Tibial artery (tissue), 4 donors: ENCODE results near the gene DCTPP1.

Experiments
- DNase-seq, 2 donors: peaks; one replicate each; pipeline ENCODE4 v3.0.0-alpha.2; 2019
- H3K27ac ChIP-seq, 2 donors: fragments of 200-600 bp; sonication (generic) in 1 of 2; 1 replicate in 1 of 2; 2 replicates in 1 of 2; pipeline ENCODE4 v1.5.1; 2018 to 2019; ENCODE audit warnings: mild to moderate bottlenecking in 1 of 2
- H3K27me3 ChIP-seq, 2 donors: fragments of 200-600 bp; sonication (generic) in 1 of 2; one replicate each; pipeline versions ENCODE4 v1.5.1 to v1.6.0; 2016 to 2019
- H3K36me3 ChIP-seq, 3 donors: fragments of 200-600 bp; sonication (generic) in 2 of 3; one replicate each; pipeline ENCODE4 v1.5.1; 2016 to 2019; ENCODE audit warnings: mild to moderate bottlenecking in 2 of 3
- H3K4me1 ChIP-seq, 4 donors: fragments of 200-600 bp; sonication (generic) in 2 of 4; 1 replicate in 3 of 4; 2 replicates in 1 of 4; pipeline ENCODE4 v1.5.1; 2016 to 2019
- H3K4me3 ChIP-seq, 2 donors: fragments of 200-600 bp; sonication (generic) in 1 of 2; 1 replicate in 1 of 2; 2 replicates in 1 of 2; pipeline ENCODE4 v1.5.1; 2018 to 2019; ENCODE audit warnings: mild to moderate bottlenecking in 2 of 2
- H3K9me3 ChIP-seq, 3 donors: fragments of 200-600 bp; sonication (generic) in 1 of 3; one replicate each; pipeline ENCODE4 v1.5.1; 2016 to 2019
- intact Hi-C: fragments of 100-400 bp; cut with DNase I; formaldehyde crosslinking; loops from one replicate; pipeline ENCODE4 v1.15.0; 2023; ENCODE audit warnings: low total_unique reads
- TF ChIP-seq, protein P1 (sequence below), 2 experiments: fragments of 200-600 bp in 1 of 2; fragments of 450-650 bp in 1 of 2; IDR thresholded peaks; one replicate each; pipeline ENCODE4 v1.5.1; 2017 to 2019; ENCODE audit warnings: antibody characterized with exemption in 2 of 2, mild to moderate bottlenecking in 1 of 2, moderate library complexity in 1 of 2

DCTPP1 gene

DNA sequence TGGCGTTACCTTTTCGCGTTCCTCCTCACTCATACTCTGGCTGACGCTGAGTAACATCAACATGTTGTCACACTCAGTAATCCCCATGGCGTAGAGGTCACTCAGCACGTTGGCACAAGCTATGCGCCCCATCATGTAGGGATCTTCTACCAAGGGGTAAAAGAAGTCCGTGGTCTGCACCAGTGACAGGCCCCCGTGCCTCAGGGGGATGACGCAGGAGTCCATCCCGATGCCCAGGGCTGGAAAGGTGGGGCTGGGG, 15.2 kb upstream of the DCTPP1 start:
- Histone ChIP-seq H3K27ac (peak overlapping the region; percentile 92 to 93), H3K36me3 (peaks cover 0 to 15% (median 10%) of the 10 kb centered on the region in 3 donors), H3K4me3 (peak overlapping the region; percentile 75 to 94), H3K9me3 (no peaks in the 10 kb centered on the region), H3K4me1 (peaks cover 0 to 23% (median 15%) of the 10 kb centered on the region in 4 donors), H3K27me3 (peaks cover 0 to 6% of the 10 kb centered on the region in 2 donors)
- intact Hi-C loops = loop anchor here (5.0 kb wide), 1 partner anchor 82 kb away; the partner anchor contains the start of gene ZNF768
- DNase-seq = no peak
- TF ChIP-seq, protein P1, sequence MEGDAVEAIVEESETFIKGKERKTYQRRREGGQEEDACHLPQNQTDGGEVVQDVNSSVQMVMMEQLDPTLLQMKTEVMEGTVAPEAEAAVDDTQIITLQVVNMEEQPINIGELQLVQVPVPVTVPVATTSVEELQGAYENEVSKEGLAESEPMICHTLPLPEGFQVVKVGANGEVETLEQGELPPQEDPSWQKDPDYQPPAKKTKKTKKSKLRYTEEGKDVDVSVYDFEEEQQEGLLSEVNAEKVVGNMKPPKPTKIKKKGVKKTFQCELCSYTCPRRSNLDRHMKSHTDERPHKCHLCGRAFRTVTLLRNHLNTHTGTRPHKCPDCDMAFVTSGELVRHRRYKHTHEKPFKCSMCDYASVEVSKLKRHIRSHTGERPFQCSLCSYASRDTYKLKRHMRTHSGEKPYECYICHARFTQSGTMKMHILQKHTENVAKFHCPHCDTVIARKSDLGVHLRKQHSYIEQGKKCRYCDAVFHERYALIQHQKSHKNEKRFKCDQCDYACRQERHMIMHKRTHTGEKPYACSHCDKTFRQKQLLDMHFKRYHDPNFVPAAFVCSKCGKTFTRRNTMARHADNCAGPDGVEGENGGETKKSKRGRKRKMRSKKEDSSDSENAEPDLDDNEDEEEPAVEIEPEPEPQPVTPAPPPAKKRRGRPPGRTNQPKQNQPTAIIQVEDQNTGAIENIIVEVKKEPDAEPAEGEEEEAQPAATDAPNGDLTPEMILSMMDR (IDR thresholded peaks at IDR 0.05) = no peak

DNA sequence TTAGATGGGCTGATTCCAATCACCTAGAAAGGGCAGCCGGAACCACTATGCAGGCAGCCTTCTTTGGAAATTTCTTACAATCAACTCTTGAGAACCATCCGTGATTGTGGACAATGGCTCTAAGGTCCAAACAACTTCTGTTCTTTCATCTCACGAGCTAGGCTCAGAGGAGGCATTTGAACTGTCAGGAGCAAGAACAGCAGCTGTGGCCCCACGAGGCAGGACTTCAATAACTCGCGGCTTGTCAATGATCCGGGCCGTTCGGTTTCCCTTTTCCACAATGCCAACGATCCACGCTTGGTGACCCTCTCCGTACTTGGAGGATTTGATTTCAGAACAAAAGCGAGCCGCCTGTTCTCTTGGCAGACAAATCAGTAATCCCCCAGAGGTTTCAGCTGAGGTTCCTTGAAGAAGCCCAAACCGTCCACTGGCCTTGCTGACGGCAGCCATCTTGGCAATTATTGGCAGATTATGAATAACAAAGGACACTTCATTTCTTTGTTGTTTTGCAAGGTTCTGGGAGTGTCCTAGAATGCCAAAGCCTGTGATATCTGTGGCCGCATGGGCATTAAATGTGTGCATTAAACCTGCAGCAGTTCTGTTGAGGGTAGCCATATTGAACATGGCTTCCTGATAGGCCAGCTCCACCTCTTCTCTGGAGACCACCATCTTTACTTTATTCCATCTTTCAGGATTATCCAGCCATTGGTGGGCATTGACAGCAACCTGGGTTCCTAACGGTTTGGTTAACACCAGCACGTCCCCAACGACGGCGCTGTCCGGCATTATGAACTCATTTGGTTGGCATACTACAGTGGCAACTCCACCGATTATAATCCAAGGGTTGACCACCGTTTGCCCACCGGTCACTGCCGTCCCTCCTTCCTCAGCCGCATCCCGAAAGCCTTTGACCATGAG, 14.7 kb upstream of the DCTPP1 start:
- TF ChIP-seq, protein P1 (IDR thresholded peaks at IDR 0.05) = no peak
- peak overlapping the region; percentile 75 to 94 for H3K4me3 ChIP-seq
- no peak for DNase-seq
- peaks cover 0 to 23% (median 15%) of the 10 kb centered on the region in 4 donors for H3K4me1 ChIP-seq
- H3K9me3 ChIP-seq = no peaks in the 10 kb centered on the region
- H3K36me3 ChIP-seq = peaks cover 0 to 15% (median 10%) of the 10 kb centered on the region in 3 donors
- H3K27me3 ChIP-seq = peaks cover 0 to 6% of the 10 kb centered on the region in 2 donors
- intact Hi-C loops = loop anchor here (5.0 kb wide), 1 partner anchor 83 kb away; the partner anchor contains the start of gene ZNF768
- H3K27ac ChIP-seq = peak overlapping the region; percentile 92 to 93

DNA sequence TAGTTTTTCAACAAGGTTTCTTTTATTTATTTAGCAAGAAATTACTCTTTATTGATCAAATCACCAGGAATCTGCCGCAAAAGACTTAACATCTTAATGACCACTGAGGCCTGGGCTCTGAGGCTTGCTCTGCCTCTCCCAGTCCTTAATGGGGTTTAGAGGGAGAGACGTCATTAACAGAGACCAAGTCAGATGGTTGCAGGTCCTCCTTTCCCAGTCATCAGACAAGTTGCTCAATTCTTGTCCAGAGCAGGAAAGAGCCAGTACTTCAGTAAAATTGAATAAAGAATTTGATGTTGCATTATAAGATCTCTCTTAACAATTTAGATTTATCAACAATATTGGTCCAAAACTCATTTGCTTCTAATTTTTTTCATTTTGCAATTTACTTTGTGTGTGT, 13.8 kb upstream of the DCTPP1 start:
- H3K36me3 ChIP-seq = peaks cover 0 to 15% (median 10%) of the 10 kb centered on the region in 3 donors
- no peaks in the 10 kb centered on the region for H3K9me3 ChIP-seq
- intact Hi-C loops = no loop called here
- H3K4me3 ChIP-seq = no peak overlapping the region
- TF ChIP-seq, protein P1 (IDR thresholded peaks at IDR 0.05) = no peak
- H3K4me1 ChIP-seq = peaks cover 0 to 23% (median 15%) of the 10 kb centered on the region in 4 donors
- H3K27ac ChIP-seq = no peak overlapping the region
- no peak for DNase-seq
- H3K27me3 ChIP-seq = peaks cover 0 to 3% of the 10 kb centered on the region in 2 donors

DNA sequence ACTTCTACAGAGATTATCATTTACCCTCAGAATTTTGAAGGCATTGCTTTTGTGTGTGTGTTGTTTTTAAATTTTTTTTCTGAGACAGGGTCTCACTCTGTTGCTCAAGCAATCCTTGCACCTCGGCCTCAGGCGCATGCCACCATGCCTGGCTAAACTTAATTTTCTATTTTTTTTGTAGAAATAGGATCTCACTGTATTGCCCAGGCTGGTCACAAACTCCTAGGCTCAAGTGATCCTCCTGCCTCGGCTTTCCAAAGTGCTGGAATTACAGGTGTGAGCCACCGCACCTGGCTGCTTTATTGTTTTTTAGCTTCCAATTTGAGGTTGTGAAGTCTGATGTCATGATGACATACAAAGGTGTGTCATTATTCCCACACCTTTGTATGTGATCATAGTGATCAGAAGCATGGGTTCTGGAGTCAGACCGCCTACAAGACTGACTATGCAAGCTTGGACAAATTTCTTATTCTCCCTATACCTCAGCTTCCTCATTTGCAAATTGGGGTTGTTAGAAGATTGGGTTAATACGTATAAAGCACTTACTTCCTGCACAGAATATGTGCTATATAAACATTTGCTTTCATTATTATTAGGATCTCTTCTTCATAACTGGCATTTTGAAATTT, 10.0 kb upstream of the DCTPP1 start:
- intact Hi-C loops = no loop called here
- Histone ChIP-seq H3K27me3 (no peaks in the 10 kb centered on the region), H3K4me3 (no peak overlapping the region), H3K9me3 (no peaks in the 10 kb centered on the region), H3K4me1 (peaks cover 0 to 14% (median 10%) of the 10 kb centered on the region in 4 donors), H3K36me3 (peaks cover 0 to 15% (median 10%) of the 10 kb centered on the region in 3 donors), H3K27ac (no peak overlapping the region)
- TF ChIP-seq, protein P1 (IDR thresholded peaks at IDR 0.05) = no peak
- DNase-seq = no peak

DNA sequence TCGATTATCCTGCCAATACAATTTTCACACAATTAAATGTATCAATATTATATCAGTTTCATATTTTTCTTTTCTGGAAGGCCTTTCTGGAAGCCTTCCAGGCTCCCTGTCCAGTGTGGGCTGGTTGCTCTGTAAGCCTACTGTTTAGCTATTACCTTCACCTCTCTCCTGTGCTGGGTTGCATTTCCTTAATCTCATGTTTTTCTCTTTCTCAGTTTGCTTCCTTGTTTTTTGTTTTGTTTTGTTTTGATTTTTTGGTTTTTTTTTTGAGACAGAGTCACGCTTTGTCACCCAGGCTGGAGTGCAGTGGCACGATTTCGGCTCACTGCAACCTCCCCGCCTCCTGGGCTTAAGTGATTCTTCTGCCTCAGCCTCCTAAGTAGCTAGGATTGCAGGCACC, 9.0 kb upstream of the DCTPP1 start:
- Histone ChIP-seq H3K9me3 (no peaks in the 10 kb centered on the region), H3K27me3 (no peaks in the 10 kb centered on the region), H3K27ac (no peak overlapping the region), H3K4me1 (peaks cover 0 to 4% (median under 1%) of the 10 kb centered on the region in 4 donors), H3K4me3 (no peak overlapping the region), H3K36me3 (peaks cover 0 to 14% (median 10%) of the 10 kb centered on the region in 3 donors)
- TF ChIP-seq, protein P1 (IDR thresholded peaks at IDR 0.05) = no peak
- no peak for DNase-seq
- intact Hi-C loops = no loop called here
